ENCODE data around the gene EDN3. TPM values are rescaled to one million over a fixed set of nuclear protein-coding genes. Genes with fewer than 3 reads are reported as not detected.

Gene EDN3
- total RNA-seq, 2 donors from 2014 or later = 4.7 to 9.9 TPM

DNA sequence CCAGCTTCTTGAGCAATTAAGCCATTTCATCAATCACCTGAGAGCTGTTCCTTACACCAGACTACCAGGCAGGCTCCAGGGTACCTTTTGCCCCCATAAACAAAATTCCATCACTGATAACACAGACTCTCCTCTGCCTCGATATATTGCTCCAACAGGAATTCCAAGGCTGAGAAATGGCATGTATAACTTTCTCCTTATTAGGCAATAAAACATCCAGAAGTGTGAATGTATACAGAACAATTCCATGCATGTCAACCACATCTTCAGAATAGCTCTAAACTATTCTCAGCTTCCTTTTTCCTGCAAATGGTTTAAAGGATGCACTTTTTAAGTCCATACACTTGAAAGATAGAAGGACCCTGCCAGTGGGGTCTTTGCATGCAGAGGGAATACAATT lies 73.8 kb downstream of the EDN3 start:
- DNase-seq (no peak), ATAC-seq (no peak)
- H3K27me3 ChIP-seq = no peaks in the 10 kb centered on the region
- H3K4me3 ChIP-seq = no peak overlapping the region
- no peaks in the 10 kb centered on the region for H3K4me1 ChIP-seq
- H3K36me3 ChIP-seq (replicated peaks in 1 of 2; ENCODE audit: insufficient read depth in 1 of 2, low read depth in 2 of 2) = no peaks in the 10 kb centered on the region
- TF ChIP-seq, protein P1, sequence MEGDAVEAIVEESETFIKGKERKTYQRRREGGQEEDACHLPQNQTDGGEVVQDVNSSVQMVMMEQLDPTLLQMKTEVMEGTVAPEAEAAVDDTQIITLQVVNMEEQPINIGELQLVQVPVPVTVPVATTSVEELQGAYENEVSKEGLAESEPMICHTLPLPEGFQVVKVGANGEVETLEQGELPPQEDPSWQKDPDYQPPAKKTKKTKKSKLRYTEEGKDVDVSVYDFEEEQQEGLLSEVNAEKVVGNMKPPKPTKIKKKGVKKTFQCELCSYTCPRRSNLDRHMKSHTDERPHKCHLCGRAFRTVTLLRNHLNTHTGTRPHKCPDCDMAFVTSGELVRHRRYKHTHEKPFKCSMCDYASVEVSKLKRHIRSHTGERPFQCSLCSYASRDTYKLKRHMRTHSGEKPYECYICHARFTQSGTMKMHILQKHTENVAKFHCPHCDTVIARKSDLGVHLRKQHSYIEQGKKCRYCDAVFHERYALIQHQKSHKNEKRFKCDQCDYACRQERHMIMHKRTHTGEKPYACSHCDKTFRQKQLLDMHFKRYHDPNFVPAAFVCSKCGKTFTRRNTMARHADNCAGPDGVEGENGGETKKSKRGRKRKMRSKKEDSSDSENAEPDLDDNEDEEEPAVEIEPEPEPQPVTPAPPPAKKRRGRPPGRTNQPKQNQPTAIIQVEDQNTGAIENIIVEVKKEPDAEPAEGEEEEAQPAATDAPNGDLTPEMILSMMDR (IDR thresholded peaks at IDR 0.05) = no peak
- no peak for TF ChIP-seq POLR2A (IDR thresholded peaks at IDR 0.05)
- 57 to 71% methylated on average over 1 of the region's 1 CpG for WGBS, 2 donors
- no peak overlapping the region for H3K27ac ChIP-seq
- intact Hi-C loops (cut with DNase I) = no loop called here
- no peaks in the 10 kb centered on the region for H3K9me3 ChIP-seq

GRCh38 chr20:59375541-59375940 lies 75.1 kb downstream of the EDN3 start:
- no peak for DNase-seq
- no peak for TF ChIP-seq POLR2A (IDR thresholded peaks at IDR 0.05)
- TF ChIP-seq, protein P1 (IDR thresholded peaks at IDR 0.05) = no peak
- intact Hi-C loops (cut with DNase I) = no loop called here

More at GRCh38 chr20:59375541-59375940, 75.1 kb downstream of the EDN3 start:
- H3K27me3 ChIP-seq = no peaks in the 10 kb centered on the region
- H3K9me3 ChIP-seq = no peaks in the 10 kb centered on the region
- WGBS, 2 donors = 68% methylated on average over 3 of the region's 3 CpGs
- no peak overlapping the region for H3K27ac ChIP-seq
- H3K4me3 ChIP-seq = no peak overlapping the region
- ATAC-seq = no peak
- H3K36me3 ChIP-seq (replicated peaks in 1 of 2; ENCODE audit: insufficient read depth in 1 of 2, low read depth in 2 of 2) = no peaks in the 10 kb centered on the region
- no peaks in the 10 kb centered on the region for H3K4me1 ChIP-seq

Other genes starting within 250 kb of the EDN3 start
- gene ZNF831, start 136.8 kb upstream of the EDN3 start, total RNA-seq = 1 to 10 TPM in 1 of 2 donors, under 1 TPM in 1; 0.66 to 1.6 TPM